Thyroid gland (tissue), 4 donors: ENCODE results near the gene TMEM200B.

ENCODE experiments used
- CTCF ChIP-seq, 6 experiments: fragments of 200-600 bp in 3 of 6; fragments of 450-650 bp in 3 of 6; sonication (generic) in 3 of 6; IDR thresholded peaks; one replicate each; pipeline ENCODE4 v1.5.1; 2016 to 2019; ENCODE audit warnings: antibody characterized with exemption in 6 of 6, mild to moderate bottlenecking in 2 of 6, inconsistent platforms in 1 of 6, moderate library complexity in 1 of 6
- POLR2A ChIP-seq, 2 donors: fragments of 450-650 bp; IDR thresholded peaks; one replicate each; pipeline ENCODE4 v1.6.1; 2017; ENCODE audit warnings: antibody characterized with exemption in 2 of 2, mild to moderate bottlenecking in 2 of 2, moderate library complexity in 1 of 2

- TF ChIP-seq CTCF (IDR thresholded peaks at IDR 0.05) (no peak), POLR2A (IDR thresholded peaks at IDR 0.05) (no peak)
These were observed 9.0 kb downstream of the TMEM200B start for GRCh38 chr1:29114654-29115053.
